CMK (cell line): ENCODE data around the gene SLC9B2.
A peak's percentile ranks its signal among the peaks of the same experiment; 100 is the strongest.

Experiments used
- DNase-seq: peaks from one replicate; pipeline ENCODE4 v3.0.0-alpha.2; 2010; ENCODE audit warnings: low read depth

SLC9B2 gene

GRCh38 chr4:103075894-103076746 lies 441 bp downstream of the SLC9B2 start:
- DNase-seq = no peak

GRCh38 chr4:103075435-103075893 lies 1.1 kb downstream of the SLC9B2 start:
- DNase-seq = no peak

- DNase-seq = no peak
Observed at GRCh38 chr4:103074744-103075434, 1.7 kb downstream of the SLC9B2 start.

GRCh38 chr4:103073792-103074438 lies 2.6 kb downstream of the SLC9B2 start:
- DNase-seq = no peak

- no peak for DNase-seq
Observed at GRCh38 chr4:103067841-103068547, 8.6 kb downstream of the SLC9B2 start.

- no peak for DNase-seq
Observed at GRCh38 chr4:103060453-103061148, 16.0 kb downstream of the SLC9B2 start.

GRCh38 chr4:103054030-103054429 lies 22.5 kb downstream of the SLC9B2 start:
- DNase-seq = no peak

GRCh38 chr4:103052779-103053178 lies 23.8 kb downstream of the SLC9B2 start:
- DNase-seq = no peak

GRCh38 chr4:103052145-103052544 lies 24.4 kb downstream of the SLC9B2 start:
- DNase-seq = no peak

GRCh38 chr4:103050736-103051436 lies 25.7 kb downstream of the SLC9B2 start:
- DNase-seq = no peak

GRCh38 chr4:103046416-103047290 lies 29.9 kb downstream of the SLC9B2 start:
- DNase-seq = peak; percentile 18

- DNase-seq = no peak
Observed at GRCh38 chr4:103044183-103044582, 32.4 kb downstream of the SLC9B2 start.

GRCh38 chr4:103036169-103036568 lies 40.4 kb downstream of the SLC9B2 start:
- DNase-seq = no peak

GRCh38 chr4:103032574-103032973 lies 44.0 kb downstream of the SLC9B2 start:
- no peak for DNase-seq

GRCh38 chr4:103030791-103031190 lies 45.8 kb downstream of the SLC9B2 start:
- DNase-seq = no peak

- DNase-seq = no peak
Observed at GRCh38 chr4:103029300-103029699, 47.3 kb downstream of the SLC9B2 start.

GRCh38 chr4:103026868-103027267 lies 49.7 kb downstream of the SLC9B2 start:
- DNase-seq = no peak

GRCh38 chr4:103024996-103025395 lies 51.6 kb downstream of the SLC9B2 start:
- no peak for DNase-seq

- DNase-seq = no peak
Observed at GRCh38 chr4:103021120-103021519, 55.4 kb downstream of the SLC9B2 start.
